ENCODE measurements around the gene ZSWIM9.

- TF ChIP-seq CTCF (IDR thresholded peaks at IDR 0.05) (no peak), POLR2A (IDR thresholded peaks at IDR 0.05) (no peak), EP300 (IDR thresholded peaks at IDR 0.05) (no peak)
Measured at GRCh38 chr19:48239120-48239519, 68.6 kb downstream of the ZSWIM9 start.
